Measurements from ENCODE around the gene TPSB2.
"Not testable (repeated sequence)": the region's sequence is repeated elsewhere in the genome, so short reads cannot be mapped to it uniquely, and the experiment has no call there.

The TPSB2 gene

GRCh38 chr16:1240436-1240835 is 10.5 kb upstream of the TPSB2 start, which contains the start of gene TPSAB1:
Gene TPSAB1 (plus strand): TSS chr16:1240705. CDS start chr16:1240939, 234 bp downstream.
- not testable (repeated sequence) for DNase-seq (ENCODE audit: low spot score)

GRCh38 chr16:1239575-1239974 is 9.6 kb upstream of the TPSB2 start:
- DNase-seq (ENCODE audit: low spot score): not testable (repeated sequence)

- DNase-seq (ENCODE audit: low spot score): not testable (repeated sequence)
Observed at GRCh38 chr16:1238909-1239308, 8.9 kb upstream of the TPSB2 start.

- DNase-seq (ENCODE audit: low spot score): no peak
Observed at GRCh38 chr16:1237990-1238389, 8.0 kb upstream of the TPSB2 start.

GRCh38 chr16:1236659-1237058 is 6.7 kb upstream of the TPSB2 start:
- DNase-seq (ENCODE audit: low spot score): not testable (repeated sequence)

- not testable (repeated sequence) for DNase-seq (ENCODE audit: low spot score)
Observed at GRCh38 chr16:1232049-1232748, 2.2 kb upstream of the TPSB2 start.

GRCh38 chr16:1231301-1231700 is 1.3 kb upstream of the TPSB2 start:
- not testable (repeated sequence) for DNase-seq (ENCODE audit: low spot score)

GRCh38 chr16:1230471-1231212 is 658 bp upstream of the TPSB2 start:
- DNase-seq (ENCODE audit: low spot score): not testable (repeated sequence)

GRCh38 chr16:1229476-1229875 is 508 bp downstream of the TPSB2 start:
- DNase-seq (ENCODE audit: low spot score): not testable (repeated sequence)

GRCh38 chr16:1228227-1228626 is 1.8 kb downstream of the TPSB2 start:
- not testable (repeated sequence) for DNase-seq (ENCODE audit: low spot score)

- not testable (repeated sequence) for DNase-seq (ENCODE audit: low spot score)
Observed at GRCh38 chr16:1226692-1227091, 3.3 kb downstream of the TPSB2 start.

- not testable (repeated sequence) for DNase-seq (ENCODE audit: low spot score)
Observed at GRCh38 chr16:1225728-1226311, 4.2 kb downstream of the TPSB2 start.

- no peak for DNase-seq (ENCODE audit: low spot score)
Observed at GRCh38 chr16:1225051-1225451, 4.9 kb downstream of the TPSB2 start, which contains the start of gene TPSG1. Gene TPSG1 (minus strand): TSS chr16:1225268. CDS start chr16:1225252, 16 bp downstream.

- DNase-seq (ENCODE audit: low spot score): no peak
Observed at GRCh38 chr16:1224558-1224957, 5.4 kb downstream of the TPSB2 start.

GRCh38 chr16:1223355-1224214 is 6.4 kb downstream of the TPSB2 start:
- DNase-seq (ENCODE audit: low spot score): no peak

GRCh38 chr16:1222553-1223354 is 7.2 kb downstream of the TPSB2 start:
- DNase-seq (ENCODE audit: low spot score): no peak

- DNase-seq (ENCODE audit: low spot score): no peak
Observed at GRCh38 chr16:1221628-1222552, 8.1 kb downstream of the TPSB2 start.

- no peak for DNase-seq (ENCODE audit: low spot score)
Observed at GRCh38 chr16:1220841-1221627, 8.9 kb downstream of the TPSB2 start.
